ENCODE measurements around the gene NECTIN4.
"Not testable (repeated sequence)": the region's sequence is repeated elsewhere in the genome, so short reads cannot be mapped to it uniquely, and the experiment has no call there.

NECTIN4 gene

DNA sequence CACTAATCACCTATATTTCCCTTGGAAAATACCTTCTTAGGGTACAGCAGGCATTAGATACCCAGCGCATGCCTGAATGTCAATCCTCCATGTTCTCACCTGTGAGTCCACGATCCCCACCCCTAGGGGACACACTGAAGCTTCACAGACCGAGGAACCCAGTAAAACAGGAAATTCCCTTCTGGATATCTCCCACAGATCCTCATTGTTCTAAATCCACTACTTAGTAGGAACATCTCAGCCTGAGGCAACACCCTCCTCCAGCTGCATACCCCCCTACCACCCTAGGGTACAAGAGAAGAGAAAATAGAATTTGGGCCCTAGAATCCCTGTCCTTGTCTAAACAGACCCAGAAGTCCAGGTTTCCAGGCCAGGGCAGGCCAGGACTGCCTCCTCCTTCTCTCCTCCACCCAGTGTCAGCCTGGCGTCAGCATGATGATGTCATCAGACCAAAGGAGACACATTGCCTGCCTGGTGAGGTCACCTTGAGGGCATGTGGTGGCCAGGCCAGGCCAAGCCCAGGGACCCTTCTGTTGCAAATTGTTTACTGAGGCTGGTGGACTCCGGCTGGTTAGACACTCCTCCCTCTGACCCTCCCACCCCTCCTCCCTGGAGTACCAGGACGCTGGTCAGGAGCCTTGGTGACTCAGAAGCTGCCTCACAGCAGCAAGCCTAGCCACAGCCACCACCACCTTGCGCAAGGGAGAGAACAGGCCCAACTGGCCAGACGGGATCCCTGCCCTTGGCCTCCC, 6.2 kb downstream of the NECTIN4 start:
- no peak for DNase-seq

DNA sequence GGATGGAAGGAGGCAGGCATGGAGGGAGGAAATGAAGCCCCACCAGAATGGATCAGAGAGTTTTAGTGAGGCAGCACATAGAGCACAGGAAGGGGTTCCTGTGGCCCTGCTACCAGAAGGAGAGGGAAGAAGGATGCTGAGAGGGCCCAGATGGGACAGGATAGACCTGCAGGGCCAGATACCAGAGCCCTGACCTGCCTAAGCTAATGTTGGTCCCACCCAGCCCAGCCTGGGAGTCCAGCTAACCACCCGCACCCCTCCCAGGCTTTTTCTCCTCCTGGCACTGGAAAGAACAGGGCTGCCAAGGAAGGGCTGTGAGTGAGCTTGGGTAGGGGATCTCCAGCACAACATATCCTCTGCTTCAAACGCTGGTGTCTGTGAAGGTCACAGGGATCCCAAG, 6.9 kb downstream of the NECTIN4 start:
- no peak for DNase-seq

DNA sequence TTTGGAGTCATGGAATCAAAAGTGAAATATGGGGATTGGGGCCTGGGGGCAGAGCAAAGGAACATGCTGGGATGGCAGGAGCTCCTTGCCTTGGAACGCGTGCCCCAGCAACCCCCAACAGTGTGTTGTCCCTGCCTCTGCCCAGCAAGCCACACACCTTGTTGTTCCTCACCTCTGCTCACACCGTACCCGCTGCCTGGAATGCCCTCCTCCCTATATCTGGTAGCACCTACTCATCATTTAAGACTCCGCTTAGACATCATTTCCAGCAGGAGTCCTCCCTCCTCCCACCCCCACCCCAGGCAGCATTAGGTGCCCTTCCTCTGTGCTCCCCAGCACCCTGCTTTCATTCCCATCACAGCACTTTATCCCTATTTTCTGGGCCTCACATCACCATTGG, 7.8 kb downstream of the NECTIN4 start:
- DNase-seq, result no peak

DNA sequence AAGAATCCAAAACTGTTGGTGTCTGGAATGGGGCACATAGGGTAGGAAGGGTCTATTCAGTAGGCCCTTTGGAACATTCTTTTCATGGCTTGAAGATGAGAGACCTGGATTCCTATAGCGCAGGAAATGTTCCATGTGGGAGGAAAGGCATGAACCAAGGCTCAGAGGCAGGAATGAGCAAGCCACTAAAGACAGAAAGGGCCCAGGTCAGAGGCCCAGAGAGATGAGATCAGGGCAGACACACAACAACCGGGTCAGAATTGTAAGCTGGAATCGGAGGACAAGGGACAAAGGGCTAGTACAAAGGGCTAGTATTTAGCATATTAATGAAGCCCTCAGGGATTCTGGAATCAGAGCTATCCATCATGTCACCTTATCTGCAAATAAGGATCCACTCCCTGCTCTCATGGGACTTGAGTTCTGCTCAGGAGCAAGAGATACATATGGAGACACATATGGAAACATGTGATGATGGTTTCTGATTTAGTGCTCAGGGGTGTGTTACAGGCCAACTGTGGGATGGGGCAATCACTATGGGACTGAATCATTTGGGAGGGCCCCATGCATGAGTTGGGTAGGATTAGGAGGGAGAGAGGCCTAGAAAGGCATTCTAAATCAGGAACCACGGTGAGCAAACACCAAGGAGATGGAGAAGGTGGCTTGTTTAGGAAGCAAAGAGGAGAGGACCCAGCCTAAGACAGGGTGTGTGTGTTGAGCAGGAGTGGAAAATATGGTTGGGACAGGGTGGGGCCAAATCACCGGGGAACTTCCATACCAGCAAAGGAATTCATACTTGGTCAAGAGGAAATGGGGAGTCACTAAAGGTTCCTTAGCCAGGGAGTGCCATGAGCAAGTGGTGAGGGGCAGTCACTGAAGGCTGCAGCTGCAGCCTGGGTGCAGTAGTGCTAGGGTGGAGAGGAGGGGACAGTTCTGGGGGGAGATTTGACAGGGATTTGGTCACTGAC, 8.6 kb downstream of the NECTIN4 start:
- DNase-seq, result no peak

DNA sequence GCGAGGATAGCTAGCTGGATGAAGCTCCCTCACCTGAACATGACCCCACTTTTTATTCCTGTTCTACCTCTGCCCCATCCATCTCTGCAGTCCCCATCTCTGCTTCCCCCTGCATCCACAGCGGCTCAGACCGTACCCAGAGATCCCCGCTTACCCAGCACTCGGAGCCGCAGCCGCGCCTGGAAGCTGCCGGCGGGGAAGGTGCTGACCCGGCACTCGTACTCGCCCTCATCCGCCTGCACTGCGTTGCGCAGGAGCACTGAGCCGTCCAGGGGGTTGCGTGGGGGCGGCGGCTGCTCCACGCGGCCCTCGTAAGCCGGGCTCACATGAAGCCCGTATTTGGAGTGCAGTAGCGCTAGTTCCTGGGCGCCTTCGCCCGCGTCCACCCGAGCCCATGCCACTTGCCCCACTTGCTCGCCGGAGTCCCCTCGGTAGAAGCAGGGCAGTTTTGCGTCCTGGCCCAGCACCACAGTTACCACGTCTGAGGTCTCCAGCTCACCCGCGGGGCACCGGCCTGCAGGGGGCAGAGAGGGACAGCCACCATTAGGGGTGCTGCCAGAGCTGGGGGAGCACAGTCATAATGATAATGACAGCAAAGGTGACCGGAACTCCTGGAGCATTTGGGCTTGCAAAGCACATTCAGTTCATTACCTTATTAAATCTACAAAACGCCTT, 9.8 kb downstream of the NECTIN4 start:
- DNase-seq, result no peak

DNA sequence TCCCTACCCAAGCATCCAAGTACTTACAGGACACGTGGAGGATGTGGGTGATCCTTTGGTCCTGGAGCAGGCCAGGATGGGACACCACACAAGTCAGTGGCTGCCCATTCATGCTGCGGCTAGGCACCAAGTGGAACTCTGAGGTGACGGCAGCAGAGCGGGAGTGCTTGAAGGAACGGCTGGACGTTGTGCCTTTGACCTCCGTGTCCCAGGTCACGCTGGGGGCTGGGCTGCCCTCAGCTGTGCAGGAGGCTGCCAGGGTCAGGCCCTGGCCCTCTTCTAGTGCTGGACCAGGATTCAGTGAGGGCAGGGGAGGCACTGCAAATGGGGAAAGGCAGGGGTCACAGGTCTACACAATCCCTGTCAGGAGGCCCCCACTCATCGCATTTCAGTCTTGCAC, 11.9 kb downstream of the NECTIN4 start:
- DNase-seq, result no peak

DNA sequence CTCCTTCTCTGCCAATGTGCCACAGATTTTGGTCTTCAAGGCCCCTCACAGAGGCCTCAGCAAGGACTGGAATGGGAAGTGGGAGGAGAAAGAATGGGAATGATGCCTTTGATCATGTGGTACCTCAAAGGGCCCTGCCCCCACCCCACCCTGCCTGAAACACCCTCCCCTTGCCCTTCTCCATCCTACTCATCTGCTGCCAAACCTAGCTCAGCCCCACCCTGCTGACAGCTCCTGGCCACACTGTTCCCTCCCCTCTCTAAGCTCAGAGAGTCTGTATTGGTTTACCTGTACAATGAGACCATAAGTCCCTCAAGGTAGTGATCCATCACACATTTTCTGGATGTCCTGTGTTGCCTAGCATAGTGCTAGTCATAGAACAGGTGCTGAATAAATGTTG, 12.9 kb downstream of the NECTIN4 start:
- no peak for DNase-seq

DNA sequence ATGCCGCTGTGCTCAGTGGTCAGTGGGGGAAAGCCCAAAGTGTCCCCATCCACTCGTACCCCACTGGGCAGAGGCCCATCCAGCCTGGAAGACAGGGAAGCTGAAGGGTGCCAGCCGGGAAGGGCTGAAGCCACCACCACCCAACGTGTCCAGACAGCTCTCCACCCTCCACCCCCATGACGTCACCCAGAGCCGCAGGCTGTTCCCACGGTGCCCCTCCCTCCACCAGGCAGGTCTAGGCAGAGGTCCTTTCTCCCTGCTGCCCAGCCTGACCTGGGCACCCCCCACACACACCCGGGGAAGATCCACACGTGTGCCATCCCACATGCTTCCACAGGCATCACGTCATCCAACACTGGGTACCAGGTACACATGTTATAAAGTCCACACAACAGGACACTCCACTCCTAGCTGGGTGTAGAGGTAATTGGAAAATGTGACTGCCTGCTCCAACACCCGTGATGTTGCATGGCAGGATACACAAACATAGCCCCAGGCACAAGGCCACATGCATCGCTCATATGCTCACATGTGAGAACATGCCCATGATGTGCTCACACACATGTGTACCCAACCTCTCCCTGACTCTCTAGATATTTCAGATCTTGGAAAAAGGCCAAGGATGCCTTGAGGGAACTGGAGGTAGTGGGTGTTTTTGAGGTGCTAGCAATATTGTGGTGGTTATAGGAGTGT, 14.5 kb downstream of the NECTIN4 start:
- DNase-seq, result no peak

DNA sequence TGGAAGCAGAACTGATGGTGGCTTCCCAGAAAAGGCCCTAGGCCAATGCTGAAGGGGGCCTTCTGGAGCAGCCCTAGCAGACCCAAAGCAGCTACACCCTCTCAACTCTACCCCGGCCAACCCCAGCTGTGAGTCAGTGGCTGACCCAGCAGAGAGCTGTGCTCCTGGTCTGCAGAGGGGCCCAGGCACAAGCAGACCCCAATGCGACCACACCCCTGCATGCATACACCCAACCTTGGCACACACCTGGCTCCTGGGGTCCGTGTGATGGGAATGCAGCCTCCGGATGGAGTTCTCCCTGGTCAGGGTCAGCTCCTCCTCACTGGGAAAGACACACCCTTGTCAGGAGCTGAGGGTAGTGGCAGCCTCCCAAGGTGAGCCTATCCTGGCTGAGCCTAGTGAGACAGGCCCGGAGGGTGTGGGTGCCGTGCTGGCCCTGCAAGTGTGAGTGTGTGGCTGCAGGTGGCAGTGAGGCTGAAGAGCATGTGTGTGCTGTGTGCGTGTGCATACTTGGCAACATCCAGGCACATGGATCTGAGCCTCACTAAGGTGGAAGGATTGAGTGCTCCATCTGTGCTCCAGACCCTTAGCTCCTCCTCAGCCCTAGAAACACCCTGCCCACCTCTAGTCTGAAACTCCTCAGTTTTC, 15.8 kb downstream of the NECTIN4 start:
- no peak for DNase-seq

DNA sequence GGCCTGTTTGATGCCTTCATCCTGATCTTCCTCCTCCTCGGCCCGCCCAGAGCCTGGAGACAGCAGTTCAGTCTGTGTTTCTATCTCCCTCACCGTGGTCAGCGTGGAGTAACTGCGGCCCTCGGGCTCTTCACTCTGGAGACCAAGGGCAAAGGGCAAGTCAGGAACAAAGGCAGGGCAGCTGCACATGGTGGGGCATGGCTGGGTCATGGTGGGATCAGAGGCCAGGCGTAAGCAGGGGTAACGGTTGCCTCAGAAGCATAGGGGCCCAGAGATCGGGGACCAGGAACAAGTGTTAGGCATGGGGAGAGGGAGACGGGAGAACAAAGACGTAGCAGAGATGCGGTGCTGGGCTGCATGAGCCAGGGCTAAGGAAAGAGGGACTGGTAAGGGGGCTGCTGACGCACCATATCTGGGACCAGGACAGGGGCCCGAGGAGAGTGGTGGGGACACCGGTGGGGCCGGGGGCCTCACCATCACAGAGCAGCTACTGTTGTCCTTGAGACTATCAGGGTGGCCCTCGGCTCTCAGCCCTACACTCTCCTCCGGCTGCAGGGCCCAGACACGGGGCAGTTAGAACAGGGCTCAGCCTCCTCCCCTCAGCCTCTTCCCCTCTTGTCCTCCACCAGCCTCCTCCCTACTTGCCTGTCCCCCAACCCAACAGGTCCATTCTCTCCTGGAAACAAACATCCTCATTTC, 16.5 kb downstream of the NECTIN4 start:
- no peak for DNase-seq

DNA sequence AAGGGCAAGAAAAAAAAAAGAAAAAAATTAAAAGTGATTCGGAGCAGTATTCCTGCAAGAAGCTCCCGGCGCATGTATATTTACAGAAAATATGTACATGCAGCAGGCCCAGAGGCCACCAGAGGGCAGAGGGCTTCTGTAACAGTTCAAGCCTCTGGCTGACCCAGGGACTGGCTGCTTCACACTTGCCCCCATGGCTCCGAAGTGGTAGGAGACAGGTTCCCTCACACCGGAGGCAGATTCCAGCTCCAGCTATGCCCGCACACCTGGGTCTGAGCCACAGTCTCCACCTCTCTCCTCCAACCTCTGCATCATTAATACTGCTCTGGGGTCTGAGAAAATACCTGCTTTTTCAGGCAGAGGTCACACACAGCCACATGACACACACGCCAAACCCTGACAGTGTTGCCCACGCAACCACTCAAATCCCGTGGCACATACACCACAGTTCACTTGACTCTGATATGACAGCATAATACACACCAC, 17.4 kb downstream of the NECTIN4 start:
- DNase-seq, result peak in 8 of 56 donors; percentile 2 to 24 (median 8)

DNA sequence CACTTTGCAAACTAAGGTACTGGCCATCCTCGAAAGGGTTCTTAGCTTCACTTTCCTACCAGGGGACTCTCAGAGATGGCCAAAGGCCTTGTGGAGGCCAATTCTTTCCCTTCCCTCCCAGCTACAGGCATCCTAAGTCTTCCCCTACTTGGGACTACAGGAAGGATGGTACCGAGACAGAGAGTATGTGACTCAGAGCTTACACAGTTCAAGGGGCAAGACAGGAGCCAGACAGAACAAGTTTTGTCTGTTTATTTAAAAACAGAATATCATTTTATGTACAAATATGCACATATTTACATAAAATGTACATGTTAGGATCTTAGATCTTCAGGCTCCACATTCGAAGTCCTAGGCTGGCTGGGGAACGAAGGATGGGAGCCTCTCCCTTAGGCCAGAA, 18.6 kb downstream of the NECTIN4 start:
- no peak for DNase-seq

DNA sequence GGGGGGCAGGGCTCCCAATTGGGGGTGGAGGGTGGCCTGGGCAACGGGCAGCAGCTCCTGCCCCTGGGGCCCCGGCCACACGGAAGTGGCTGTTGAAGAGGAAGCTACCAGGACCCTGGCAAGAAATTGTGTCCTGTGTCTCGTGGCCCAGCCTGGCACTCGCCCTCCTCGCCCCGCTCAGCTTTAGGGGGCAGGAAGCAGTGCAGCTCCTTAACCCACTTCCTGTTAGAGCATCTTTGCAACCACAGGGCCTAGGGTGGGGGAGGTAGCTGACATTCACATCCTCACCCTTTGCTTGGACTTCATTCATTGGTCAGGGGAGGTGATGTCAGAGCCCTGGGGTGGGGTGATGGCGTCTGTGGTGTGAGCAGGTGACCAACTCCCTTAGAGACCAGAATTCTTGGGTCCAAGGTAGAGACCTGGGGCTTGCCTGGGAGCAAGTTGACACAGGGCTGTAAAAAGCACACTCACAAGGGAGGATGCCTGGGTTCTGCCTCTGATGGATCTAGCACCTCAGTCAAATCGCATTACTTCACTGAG, 19.6 kb downstream of the NECTIN4 start, which contains the start of gene ARHGAP30:
Gene ARHGAP30, minus strand, starts transcription at position 161 of the 540 bp plus-strand sequence. CDS start 267 bp downstream, outside the sequence.
- peak in 33 of 56 donors; percentile 4 to 68 (median 23) for DNase-seq

DNA sequence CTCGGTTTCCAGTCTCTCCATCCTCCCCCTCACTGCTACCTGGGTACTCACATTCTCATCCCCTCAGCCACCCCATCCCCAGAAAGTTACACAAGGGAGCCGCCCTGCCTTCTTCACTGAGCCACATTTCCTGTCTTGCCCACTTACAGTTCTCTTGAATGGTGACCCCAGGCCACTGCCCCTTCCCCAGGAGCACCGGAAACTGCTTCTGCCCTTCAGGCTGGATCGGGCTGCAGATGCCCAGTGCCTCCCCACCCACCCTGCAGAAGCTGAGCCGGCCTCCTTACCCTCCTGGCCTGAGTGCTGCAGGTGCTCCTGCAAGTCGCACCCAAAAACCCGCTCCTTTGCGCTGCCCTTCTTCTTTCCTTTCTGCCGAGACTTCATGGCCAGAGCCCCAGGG, 20.1 kb downstream of the NECTIN4 start:
- no peak for DNase-seq

DNA sequence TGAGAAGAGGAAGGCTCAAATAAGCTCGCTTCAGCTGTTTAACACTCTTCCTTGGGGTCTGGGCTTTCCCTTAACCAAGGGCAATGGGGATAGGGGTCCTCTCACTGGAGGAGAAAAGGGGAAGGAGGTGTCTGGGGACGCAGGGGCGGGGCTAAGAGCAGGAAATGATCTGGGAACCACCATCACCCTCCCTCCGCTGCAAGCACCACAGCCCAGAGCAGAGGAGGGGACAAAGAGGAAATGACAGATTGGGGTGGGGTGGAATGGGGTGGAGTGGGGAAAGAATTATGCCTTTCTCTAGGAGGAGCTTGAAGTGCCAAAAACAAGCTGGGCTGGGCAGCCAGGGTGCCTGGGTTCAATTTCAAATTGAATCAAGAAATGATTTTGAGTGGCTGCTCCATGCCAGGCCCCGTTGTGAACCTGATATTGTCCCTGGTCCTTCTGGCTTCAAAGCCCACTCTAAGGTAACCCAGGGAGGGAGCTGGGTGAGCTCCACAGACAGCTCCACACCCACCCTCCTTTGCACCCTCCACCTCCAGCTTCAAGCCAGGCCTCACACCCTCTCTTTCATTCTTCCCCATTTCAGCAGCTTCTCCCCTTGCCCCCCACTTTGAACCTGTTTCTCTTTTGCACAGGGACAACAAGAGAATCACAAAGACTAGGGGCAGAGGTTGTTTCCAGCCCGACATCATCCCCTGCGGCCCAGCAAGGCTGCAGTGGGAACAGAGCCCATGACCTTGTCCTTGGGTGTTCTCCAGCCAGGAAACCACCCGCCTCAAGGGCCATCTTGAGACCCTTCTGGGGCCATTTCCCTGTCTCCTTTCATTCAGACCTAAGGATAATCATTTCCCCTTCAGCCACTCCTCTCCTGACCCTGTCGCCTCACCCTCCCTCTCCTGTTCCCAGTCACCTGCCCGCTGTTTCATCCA, 20.8 kb downstream of the NECTIN4 start:
- DNase-seq, result peak in 27 of 56 donors; percentile 2 to 52 (median 12)

DNA sequence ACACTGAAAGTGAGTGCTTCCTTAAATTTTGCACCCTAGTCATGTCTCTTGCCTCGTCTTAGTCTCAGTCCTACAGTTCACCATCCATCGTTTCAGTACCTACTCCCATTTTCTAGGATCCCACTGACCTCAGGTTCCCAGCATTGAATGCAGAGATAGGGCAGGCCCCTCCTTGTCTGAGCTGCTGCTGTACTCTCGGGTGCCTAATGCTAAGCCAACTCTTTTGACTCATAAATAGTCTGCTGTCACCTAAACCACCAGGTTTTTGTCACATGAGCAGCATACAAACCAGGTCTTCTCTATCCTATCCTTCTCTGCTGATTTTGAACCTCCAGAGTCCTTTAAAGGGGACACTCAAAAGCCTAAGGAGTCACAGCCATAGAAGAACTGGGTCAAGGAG, 22.7 kb downstream of the NECTIN4 start:
- no peak for DNase-seq

DNA sequence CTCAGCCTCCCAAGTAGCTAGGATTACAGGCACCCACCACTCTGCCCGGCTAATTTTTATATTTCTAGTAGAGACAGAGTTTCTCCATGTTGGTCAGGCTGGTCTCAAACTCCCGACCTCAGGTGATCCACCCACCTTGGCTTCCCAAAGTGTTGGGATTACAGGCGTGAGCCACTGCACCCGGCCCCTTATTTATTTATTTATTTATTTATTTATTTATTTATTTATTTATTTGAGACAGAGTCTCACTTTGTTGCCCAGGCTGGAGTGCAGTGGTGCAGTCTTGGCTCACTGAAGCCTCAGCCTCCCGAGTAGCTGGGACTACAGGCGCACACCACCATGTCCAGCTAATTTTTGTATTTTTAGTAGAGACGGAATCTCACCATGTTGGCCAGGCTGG, 23.7 kb downstream of the NECTIN4 start:
- DNase-seq, result not testable (repeated sequence)

DNA sequence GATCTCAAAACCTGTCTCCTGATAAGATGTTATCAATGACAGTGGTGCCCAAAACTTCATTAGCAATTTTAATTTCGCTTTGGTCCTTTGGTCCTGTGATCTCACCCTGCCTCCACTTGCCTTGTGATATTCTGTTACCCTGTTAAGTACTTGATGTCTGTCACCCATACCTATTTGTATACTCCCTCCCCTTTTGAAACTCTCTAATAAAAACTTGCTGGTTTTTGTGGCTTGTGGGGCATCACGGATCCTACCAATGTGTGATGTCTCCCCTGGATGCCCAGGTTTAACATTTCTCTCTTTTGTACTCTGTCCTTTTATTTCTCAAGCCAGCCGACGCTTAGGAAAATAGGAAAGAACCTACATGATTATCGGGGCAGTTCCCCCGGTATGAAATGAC, 25.4 kb downstream of the NECTIN4 start:
- not testable (repeated sequence) for DNase-seq

All from nucleus accumbens (tissue), 56 donors.